ENCODE measurements around the gene ZNF581.

The ZNF581 gene

DNA sequence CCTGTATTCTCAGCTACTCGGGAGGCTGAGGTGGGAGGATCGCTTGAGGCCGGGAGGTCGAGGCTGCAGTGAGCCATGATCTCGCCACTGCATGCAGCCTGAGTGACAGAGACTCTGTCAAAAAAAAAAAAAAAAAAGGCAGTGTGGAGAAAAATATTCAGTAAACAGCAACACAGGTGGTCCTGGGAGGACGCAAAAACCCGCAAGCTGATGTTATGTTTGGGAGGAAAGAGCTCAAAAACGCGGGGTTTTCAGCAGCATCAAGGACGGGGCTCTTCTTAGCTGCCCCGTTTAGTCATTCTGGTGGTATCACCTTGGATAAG lies 18.5 kb upstream of the ZNF581 start:
- in situ Hi-C loops (cut with MboI; ENCODE audit: low sequenced_read_pairs) = no loop called here

DNA sequence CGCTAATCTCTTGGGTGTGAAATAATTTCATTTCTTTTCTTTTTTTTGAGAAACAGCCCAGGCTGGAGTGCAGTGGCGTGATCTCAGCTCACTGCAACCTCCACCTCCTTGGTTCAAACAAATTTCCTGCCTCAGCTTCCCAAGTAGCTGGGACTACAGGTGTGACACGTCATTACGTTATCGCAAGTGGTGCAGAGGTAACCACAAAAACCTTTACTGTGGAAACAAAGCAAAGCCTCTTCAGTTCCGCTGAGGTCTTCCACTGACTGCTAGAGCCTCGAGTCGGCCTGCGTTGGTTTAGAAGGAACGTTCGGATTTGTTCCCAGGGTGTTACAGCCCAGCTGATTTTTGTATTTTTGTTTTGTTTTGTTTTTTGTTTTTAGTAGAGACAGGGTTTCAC lies 17.1 kb upstream of the ZNF581 start:
- in situ Hi-C loops (cut with MboI; ENCODE audit: low sequenced_read_pairs) = no loop called here

GRCh38 chr19:55632463-55632834 lies 11.0 kb upstream of the ZNF581 start:
- in situ Hi-C loops (cut with MboI; ENCODE audit: low sequenced_read_pairs) = no loop called here

- in situ Hi-C loops (cut with MboI; ENCODE audit: low sequenced_read_pairs) = no loop called here
These were observed 9.6 kb upstream of the ZNF581 start for GRCh38 chr19:55633861-55634260.

DNA sequence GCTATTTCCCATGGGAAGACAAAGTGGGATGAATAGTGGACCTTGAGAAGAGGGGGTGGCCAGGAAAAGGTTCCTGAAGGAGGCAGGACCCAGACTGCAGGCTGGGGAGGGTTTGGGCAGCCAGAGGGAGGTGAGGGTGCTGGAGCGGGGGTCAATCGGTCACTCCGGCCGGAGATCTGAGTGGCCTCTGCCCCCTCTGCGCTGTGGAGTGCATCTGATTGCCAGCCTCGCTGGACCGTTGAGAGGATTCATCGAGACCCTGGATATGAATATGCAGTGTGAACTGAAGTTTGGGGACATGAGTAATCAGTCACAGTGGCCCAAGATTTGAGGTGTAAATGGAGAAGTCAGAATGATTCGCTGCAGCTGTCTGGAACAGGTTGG lies 8.1 kb upstream of the ZNF581 start:
- in situ Hi-C loops (cut with MboI; ENCODE audit: low sequenced_read_pairs) = no loop called here

- in situ Hi-C loops (cut with MboI; ENCODE audit: low sequenced_read_pairs) = no loop called here
These were observed 7.5 kb upstream of the ZNF581 start for GRCh38 chr19:55635856-55636440.

DNA sequence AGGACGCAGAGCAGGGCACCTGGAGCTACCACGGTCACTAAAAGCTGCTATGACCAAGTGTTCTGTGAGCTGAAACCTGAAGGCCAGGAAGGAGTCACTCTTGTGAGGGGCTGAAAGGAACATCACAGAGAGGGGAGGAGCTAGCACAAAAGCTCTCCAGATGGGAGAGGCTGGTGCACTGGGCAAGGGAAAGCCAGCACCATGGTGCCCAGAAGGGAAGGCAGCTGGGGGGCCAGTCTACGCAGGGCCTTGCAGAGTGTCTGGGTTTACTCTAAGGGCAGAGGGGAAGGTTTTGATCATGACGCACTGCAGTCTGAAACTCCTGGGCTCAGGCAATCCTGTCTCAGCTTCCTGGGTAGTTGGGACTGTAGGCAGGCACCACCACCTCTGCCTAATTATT lies 6.7 kb upstream of the ZNF581 start:
- in situ Hi-C loops (cut with MboI; ENCODE audit: low sequenced_read_pairs) = no loop called here

- in situ Hi-C loops (cut with MboI; ENCODE audit: low sequenced_read_pairs) = no loop called here
These were observed 5.9 kb upstream of the ZNF581 start for GRCh38 chr19:55637534-55637933.

DNA sequence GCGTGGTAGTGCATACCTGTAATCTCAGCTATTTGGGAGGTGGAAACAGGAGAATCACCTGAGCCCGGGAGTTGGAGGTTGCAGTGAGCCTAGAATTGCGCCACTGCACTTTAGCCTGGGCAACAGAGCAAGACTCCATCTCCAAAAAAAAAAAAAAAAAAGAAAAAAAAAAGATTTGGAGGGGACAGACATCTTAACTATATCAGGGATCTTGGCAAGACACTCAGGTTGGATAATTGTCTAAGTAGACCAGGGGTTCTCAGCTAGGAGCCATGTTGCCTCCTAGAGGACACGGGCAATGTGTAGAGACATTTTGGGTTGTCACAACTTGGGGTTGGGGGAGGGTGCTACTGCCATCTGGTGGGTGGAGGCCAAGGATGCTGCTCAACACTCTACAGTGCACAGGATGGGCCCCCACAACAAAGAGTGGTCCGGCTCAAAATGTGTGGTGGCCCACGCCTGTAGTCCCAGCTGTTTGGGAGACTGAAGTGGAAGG lies 4.5 kb upstream of the ZNF581 start:
- in situ Hi-C loops (cut with MboI; ENCODE audit: low sequenced_read_pairs) = no loop called here

GRCh38 chr19:55640043-55640576 lies 3.3 kb upstream of the ZNF581 start:
- in situ Hi-C loops (cut with MboI; ENCODE audit: low sequenced_read_pairs) = no loop called here

GRCh38 chr19:55640577-55641425 lies 2.6 kb upstream of the ZNF581 start, which contains the start of gene ZNF580:
Gene ZNF580, plus strand, starts transcription at chr19:55641002. Its CDS starts 1,507 bp downstream, at chr19:55642509.
- in situ Hi-C loops (cut with MboI; ENCODE audit: low sequenced_read_pairs) = no loop called here

DNA sequence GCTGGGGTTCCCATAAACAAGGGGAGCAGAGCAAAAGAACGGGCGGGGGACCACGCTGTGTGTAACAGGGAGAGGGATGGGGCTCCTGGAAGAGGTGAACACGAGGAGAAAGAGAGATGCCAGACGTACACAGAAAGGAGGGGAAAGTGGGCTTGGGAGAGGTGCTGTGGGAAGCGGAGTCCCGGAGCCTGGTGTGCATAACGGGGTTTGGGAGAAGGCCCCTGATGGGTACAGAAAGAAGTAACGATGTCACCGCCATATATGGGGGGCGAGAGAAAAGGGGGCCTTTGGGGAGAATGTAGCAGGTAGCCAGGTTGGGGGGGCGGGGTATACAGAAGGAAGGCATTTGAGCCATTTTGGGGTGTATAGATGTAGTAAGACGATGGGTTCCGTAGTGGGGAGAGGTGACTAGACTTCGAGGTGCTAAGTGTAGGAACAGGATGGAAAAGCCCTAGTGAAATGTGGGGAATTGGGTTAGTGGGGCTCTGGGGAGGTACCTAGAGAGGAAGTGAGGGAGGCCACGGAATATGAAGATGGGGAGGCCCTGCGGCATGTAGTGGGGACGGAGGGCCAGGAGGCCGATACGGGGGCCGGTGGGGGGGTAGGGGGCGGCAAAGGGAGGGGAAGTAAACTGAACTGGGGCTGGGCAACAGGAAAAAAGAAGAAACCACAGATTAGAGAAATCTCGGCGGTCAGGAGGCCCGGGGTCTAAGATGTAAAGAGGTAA lies 1.9 kb upstream of the ZNF581 start:
- in situ Hi-C loops (cut with MboI; ENCODE audit: low sequenced_read_pairs) = no loop called here

DNA sequence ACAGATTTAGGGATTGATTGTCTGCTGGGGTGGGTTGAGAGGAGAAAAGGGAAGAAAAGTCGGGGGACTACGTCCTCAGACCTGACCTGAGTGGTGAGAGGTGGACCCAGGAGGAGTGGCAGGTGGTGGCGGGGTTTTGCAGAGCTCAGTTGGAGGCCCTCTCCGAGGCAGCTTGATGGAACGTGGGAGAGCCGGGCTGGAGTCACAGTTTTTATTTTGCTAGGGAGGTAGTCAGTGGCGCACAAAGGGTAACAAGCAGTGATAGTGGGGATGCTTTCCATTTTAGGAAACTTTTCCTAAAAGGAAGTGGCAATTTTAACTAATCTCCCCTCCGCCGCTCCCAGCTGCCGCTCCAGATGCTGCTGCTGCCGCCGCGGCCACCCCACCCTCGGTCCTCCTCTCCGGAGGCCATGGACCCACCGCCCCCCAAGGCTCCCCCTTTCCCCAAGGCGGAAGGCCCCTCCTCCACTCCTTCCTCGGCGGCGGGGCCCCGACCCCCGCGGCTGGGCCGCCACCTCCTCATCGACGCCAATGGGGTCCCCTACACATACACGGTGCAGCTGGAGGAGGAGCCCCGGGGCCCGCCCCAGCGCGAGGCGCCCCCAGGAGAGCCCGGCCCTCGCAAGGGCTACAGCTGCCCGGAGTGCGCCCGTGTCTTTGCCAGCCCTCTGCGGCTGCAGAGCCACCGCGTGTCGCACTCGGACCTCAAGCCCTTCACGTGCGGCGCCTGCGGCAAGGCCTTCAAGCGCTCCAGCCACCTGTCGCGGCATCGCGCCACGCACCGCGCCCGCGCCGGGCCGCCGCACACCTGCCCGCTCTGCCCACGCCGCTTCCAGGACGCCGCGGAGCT lies 1.1 kb upstream of the ZNF581 start:
- in situ Hi-C loops (cut with MboI; ENCODE audit: low sequenced_read_pairs) = no loop called here

DNA sequence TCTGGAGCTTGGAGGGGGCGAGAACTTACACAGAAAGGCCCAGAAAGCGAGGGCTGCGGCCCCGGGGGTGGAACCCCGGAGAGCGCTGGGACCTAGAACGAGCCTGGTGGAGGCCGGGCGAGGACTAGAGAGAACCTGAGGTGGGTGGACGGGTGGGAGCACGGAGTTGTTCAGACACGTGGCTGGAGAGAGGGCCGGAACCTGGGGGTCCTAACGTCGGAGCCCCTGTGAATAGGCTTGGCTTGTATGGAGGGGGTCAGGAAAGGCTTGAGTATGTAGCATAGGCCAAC lies 383 bp downstream of the ZNF581 start:
- in situ Hi-C loops (cut with MboI; ENCODE audit: low sequenced_read_pairs) = no loop called here

DNA sequence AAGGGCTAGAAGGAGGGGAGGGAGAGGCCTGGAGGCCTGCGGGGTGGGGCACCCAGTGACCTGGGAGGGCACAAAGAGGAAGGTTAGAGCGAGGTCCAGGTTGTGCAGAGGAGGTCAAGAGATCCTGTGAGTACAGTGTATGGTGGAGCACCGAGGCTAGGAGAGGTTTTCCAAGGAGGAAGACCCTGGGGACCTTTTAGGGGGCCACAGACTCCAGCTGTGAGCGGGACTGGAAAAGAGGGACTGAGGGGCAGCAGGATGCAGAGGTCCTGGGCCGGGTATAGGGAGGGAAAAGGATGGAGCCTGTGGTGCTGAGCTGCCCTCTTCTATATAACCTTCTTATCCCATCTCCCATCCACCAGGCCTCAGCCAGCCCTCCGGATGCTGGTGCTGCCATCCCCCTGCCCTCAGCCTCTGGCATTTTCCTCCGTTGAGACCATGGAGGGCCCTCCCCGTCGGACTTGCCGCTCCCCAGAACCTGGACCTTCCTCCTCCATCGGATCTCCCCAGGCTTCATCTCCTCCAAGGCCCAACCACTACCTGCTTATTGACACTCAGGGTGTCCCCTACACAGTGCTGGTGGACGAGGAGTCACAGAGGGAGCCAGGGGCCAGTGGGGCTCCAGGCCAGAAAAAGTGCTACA lies 863 bp downstream of the ZNF581 start:
- in situ Hi-C loops (cut with MboI; ENCODE audit: low sequenced_read_pairs) = no loop called here

DNA sequence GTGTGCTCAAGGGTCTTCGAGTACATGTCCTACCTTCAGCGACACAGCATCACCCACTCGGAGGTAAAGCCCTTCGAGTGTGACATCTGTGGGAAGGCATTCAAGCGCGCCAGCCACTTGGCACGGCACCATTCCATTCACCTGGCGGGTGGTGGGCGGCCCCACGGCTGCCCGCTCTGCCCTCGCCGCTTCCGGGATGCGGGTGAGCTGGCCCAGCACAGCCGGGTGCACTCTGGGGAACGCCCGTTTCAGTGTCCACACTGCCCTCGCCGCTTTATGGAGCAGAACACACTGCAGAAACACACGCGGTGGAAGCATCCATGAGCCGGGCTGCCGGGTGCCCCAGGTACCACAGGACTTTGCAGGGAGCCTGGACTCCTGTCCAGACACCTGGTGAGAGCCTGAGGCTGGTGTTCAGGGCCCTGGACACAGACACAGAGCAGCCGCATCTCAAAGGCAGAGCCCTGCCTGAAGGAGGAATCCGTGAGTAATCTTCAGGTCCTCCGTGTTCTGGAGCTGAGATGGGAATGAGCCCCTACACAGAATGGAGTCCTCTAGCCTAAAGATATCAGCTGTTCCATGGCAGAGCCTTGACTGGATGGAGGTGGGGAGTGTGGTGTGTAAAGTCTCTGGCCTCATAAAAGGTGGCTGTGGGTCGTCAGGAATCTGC lies 1.5 kb downstream of the ZNF581 start:
- in situ Hi-C loops (cut with MboI; ENCODE audit: low sequenced_read_pairs) = no loop called here

- in situ Hi-C loops (cut with MboI; ENCODE audit: low sequenced_read_pairs) = no loop called here
These were observed 2.0 kb downstream of the ZNF581 start for GRCh38 chr19:55645512-55645881.

- in situ Hi-C loops (cut with MboI; ENCODE audit: low sequenced_read_pairs) = no loop called here
These were observed 3.7 kb downstream of the ZNF581 start for GRCh38 chr19:55646889-55647731.
